Measurements from ENCODE around the gene KCNIP4. TPM values are rescaled to one million over a fixed set of nuclear protein-coding genes. Genes with fewer than 3 reads are reported as not detected.

KCNIP4 gene
- total and polyA plus RNA-seq, 2 of the 4 experiments (the other 2 are of a cell fraction): not detected

GRCh38 chr4:20778896-20779295 lies 1169.7 kb downstream of the KCNIP4 start:
- dilution Hi-C loops (cut with HindIII; ENCODE audit: low sequenced_read_pairs, unreplicated experiment): no loop called here
- no peak overlapping the region for H4K91ac ChIP-seq (ENCODE audit: insufficient read depth, low read depth, low read length)
- no peaks in the 10 kb centered on the region for H3K36me3 ChIP-seq (ENCODE audit: control insufficient read depth, insufficient read depth, low read length)

More at GRCh38 chr4:20778896-20779295, 1169.7 kb downstream of the KCNIP4 start:
- Histone ChIP-seq H3K4me2 (ENCODE audit: low read depth, low read length) (no peak overlapping the region), H3K4me3 (ENCODE audit: insufficient read depth, low read depth, low read length) (no peak overlapping the region), H3K27me3 (ENCODE audit: control insufficient read depth, insufficient read depth, low read length) (no peaks in the 10 kb centered on the region), H3K9ac (ENCODE audit: low read depth, low read length) (no peak overlapping the region), H2BK5ac (ENCODE audit: low read depth, low read length, poor library complexity, severe bottlenecking) (no peak overlapping the region), H2BK15ac (ENCODE audit: low read depth, low read length) (no peak overlapping the region), H3K56ac (ENCODE audit: extremely low read depth, insufficient read depth, low read length) (no peak overlapping the region), H3K79me1 (ENCODE audit: low read depth in 1 of 2, low read length in 2 of 2) (no peaks in the 10 kb centered on the region), H2AFZ (replicated peaks; ENCODE audit: low read length, poor library complexity) (no peak overlapping the region), H2BK20ac (ENCODE audit: low read depth, low read length) (no peak overlapping the region), H2AK5ac (ENCODE audit: low read depth, low read length) (no peak overlapping the region), H3K23ac (ENCODE audit: low read depth, low read length) (no peak overlapping the region), H4K5ac (ENCODE audit: low read depth, low read length) (no peak overlapping the region), H3K18ac (ENCODE audit: low read depth, low read length) (no peak overlapping the region), H3K4me1 (ENCODE audit: control insufficient read depth, insufficient read depth, low read length) (no peaks in the 10 kb centered on the region), H3K27ac (ENCODE audit: insufficient read depth, low read length) (no peak overlapping the region), H2AK9ac (replicated peaks; ENCODE audit: low read depth, low read length, poor library complexity) (no peak overlapping the region), H3K9me1 (ENCODE audit: insufficient read depth, low read length) (no peaks in the 10 kb centered on the region), H3K9me3 (ENCODE audit: control insufficient read depth, insufficient read depth, low read length) (no peaks in the 10 kb centered on the region), H4K20me1 (ENCODE audit: insufficient read depth, low read length) (no peaks in the 10 kb centered on the region), H3K14ac (replicated peaks; ENCODE audit: low read depth, low read length) (no peak overlapping the region), H4K8ac (ENCODE audit: low read depth in 2 of 2, low read length in 2 of 2) (no peak overlapping the region), H2BK120ac (ENCODE audit: low read depth, low read length) (no peak overlapping the region), H3K4ac (ENCODE audit: low read depth, low read length) (no peak overlapping the region)
- ATAC-seq (ENCODE audit: low read depth) (no peak), DNase-seq (no peak)
- in situ Hi-C loops (cut with MboI; ENCODE audit: low sequenced_read_pairs) (loop anchor here (10.0 kb wide), 1 partner anchor 996 kb away; no protein-coding TSS in a partner anchor), intact Hi-C loops (cut with micrococcal nuclease) (no loop called here)
- no TSS peak for BruUV-seq (replicated peaks)
- WGBS, 2 experiments (ENCODE audit: extremely low coverage in 2 of 2, insufficient read length in 1 of 2): no CpG with 5 or more reads among the region's 1 CpG
- ChIA-PET POLR2A (ENCODE audit: unreplicated experiment) (no interaction called here), CTCF (no interaction called here)
- TF ChIP-seq, protein P1, sequence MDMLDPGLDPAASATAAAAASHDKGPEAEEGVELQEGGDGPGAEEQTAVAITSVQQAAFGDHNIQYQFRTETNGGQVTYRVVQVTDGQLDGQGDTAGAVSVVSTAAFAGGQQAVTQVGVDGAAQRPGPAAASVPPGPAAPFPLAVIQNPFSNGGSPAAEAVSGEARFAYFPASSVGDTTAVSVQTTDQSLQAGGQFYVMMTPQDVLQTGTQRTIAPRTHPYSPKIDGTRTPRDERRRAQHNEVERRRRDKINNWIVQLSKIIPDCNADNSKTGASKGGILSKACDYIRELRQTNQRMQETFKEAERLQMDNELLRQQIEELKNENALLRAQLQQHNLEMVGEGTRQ (IDR thresholded peaks at IDR 0.05; ENCODE audit: low read depth, low read length): no peak
- TF ChIP-seq FOS (IDR thresholded peaks at IDR 0.05; ENCODE audit: low read depth, low read length) (no peak), MXI1 (IDR thresholded peaks at IDR 0.05; ENCODE audit: borderline replicate concordance, low read depth, low read length) (no peak), CTCF (conservative IDR thresholded peaks at IDR 0.05; ENCODE audit: low read depth, low read length) (no peak), BHLHE40 (IDR thresholded peaks at IDR 0.05; ENCODE audit: low read depth, low read length) (no peak), RCOR1 (IDR thresholded peaks at IDR 0.05; ENCODE audit: insufficient replicate concordance, low read length) (no peak), MAZ (IDR thresholded peaks at IDR 0.05; ENCODE audit: borderline replicate concordance, low read depth, low read length) (no peak), CHD1 (IDR thresholded peaks at IDR 0.05; ENCODE audit: low read depth, low read length) (no peak), MAFK (IDR thresholded peaks at IDR 0.05; ENCODE audit: low read depth, low read length) (no peak), RFX5 (IDR thresholded peaks at IDR 0.05; ENCODE audit: low read depth, low read length) (no peak), SMC3 (IDR thresholded peaks at IDR 0.05; ENCODE audit: low read depth, low read length) (no peak), RAD21 (IDR thresholded peaks at IDR 0.05; ENCODE audit: low read length) (no peak), POLR2A (IDR thresholded peaks at IDR 0.05; ENCODE audit: low read depth, low read length) (no peak), ELK1 (IDR thresholded peaks at IDR 0.05; ENCODE audit: borderline replicate concordance, low read depth, low read length) (no peak), NFE2L2 (IDR thresholded peaks at IDR 0.05; ENCODE audit: low read depth, low read length) (no peak), CEBPB (IDR thresholded peaks at IDR 0.05; ENCODE audit: low read depth, low read length) (no peak)
